GM23338 (cell line): Measurements from ENCODE around the gene CSN3. TPM values are rescaled to one million over a fixed set of nuclear protein-coding genes. Genes with fewer than 3 reads are reported as not detected.

Experiments used
- ATAC-seq: fragments of 200-7000 bp; cut with Tn5 transposase; 3 replicates; pipeline ENCODE4 v1.9.1; 2020
- DNase-seq: peaks from one replicate; pipeline ENCODE4 v3.0.0-alpha.2; 2015; ENCODE audit warnings: low spot score
- H2AFZ ChIP-seq: fragments of 200-600 bp; sonication (generic); 2 replicates; pipeline ENCODE4 v1.8.0; 2016; ENCODE audit warnings: antibody characterized with exemption, mild to moderate bottlenecking, moderate library complexity
- H3F3A ChIP-seq: fragments of 200-600 bp; sonication (generic); replicated peaks from 2 replicates; pipeline ENCODE4 v1.8.0; 2017; ENCODE audit warnings: antibody characterized with exemption, mixed run types, low read depth
- H3K27ac ChIP-seq: fragments of 200-600 bp; sonication (generic); 2 replicates; pipeline ENCODE4 v1.6.1; 2016; ENCODE audit warnings: low read depth
- H3K27me3 ChIP-seq: fragments of 200-600 bp; sonication (generic); 2 replicates; pipeline ENCODE4 v1.8.0; 2016; ENCODE audit warnings: mild to moderate bottlenecking, mixed run types, moderate library complexity; ENCODE audit not compliant: insufficient read depth
- H3K36me3 ChIP-seq: fragments of 200-600 bp; sonication (generic); 2 replicates; pipeline ENCODE4 v1.8.0; 2016; ENCODE audit warnings: mild to moderate bottlenecking; ENCODE audit not compliant: insufficient read depth
- H3K4me1 ChIP-seq: fragments of 200-600 bp; sonication (generic); 2 replicates; pipeline ENCODE4 v1.8.0; 2016; ENCODE audit warnings: mild to moderate bottlenecking, moderate library complexity; ENCODE audit not compliant: insufficient read depth
- H3K4me2 ChIP-seq: fragments of 200-600 bp; sonication (generic); 2 replicates; pipeline ENCODE4 v1.7.1; 2017; ENCODE audit warnings: mixed run types
- H3K4me3 ChIP-seq: fragments of 200-600 bp; sonication (generic); 2 replicates; pipeline ENCODE4 v1.6.1; 2016; ENCODE audit warnings: mixed run types
- H3K79me2 ChIP-seq: fragments of 200-600 bp; sonication (generic); replicated peaks from 2 replicates; pipeline ENCODE4 v1.8.0; 2017; ENCODE audit warnings: mild to moderate bottlenecking; ENCODE audit not compliant: insufficient read depth
- H3K9me2 ChIP-seq: fragments of 200-600 bp; sonication (generic); 2 replicates; pipeline ENCODE4 v1.8.0; 2017; ENCODE audit not compliant: insufficient read depth
- H4K20me1 ChIP-seq: fragments of 200-600 bp; sonication (generic); replicated peaks from 2 replicates; pipeline ENCODE4 v1.8.0; 2017; ENCODE audit warnings: mild to moderate bottlenecking; ENCODE audit not compliant: insufficient read depth
- H3K27ac Mint-ChIP-seq: 2 replicates; pipeline ENCODE4 v1.8.0; 2020; ENCODE audit warnings: inconsistent platforms, mild to moderate bottlenecking, moderate library complexity, mixed read lengths
- H3K27me3 Mint-ChIP-seq: 3 replicates; pipeline ENCODE4 v1.8.0; 2022; ENCODE audit warnings: low read depth, mild to moderate bottlenecking, moderate library complexity, mixed read lengths, inconsistent platforms; ENCODE audit not compliant: insufficient read depth, poor library complexity
- H3K36me3 Mint-ChIP-seq: 3 replicates; pipeline ENCODE4 v1.8.0; 2021; ENCODE audit warnings: low read depth, mild to moderate bottlenecking, inconsistent platforms, moderate library complexity, mixed read lengths
- H3K4me1 Mint-ChIP-seq: 3 replicates; pipeline ENCODE4 v1.8.0; 2020; ENCODE audit warnings: mild to moderate bottlenecking, inconsistent platforms, mixed read lengths
- H3K4me3 Mint-ChIP-seq: 3 replicates; pipeline ENCODE4 v1.8.0; 2021; ENCODE audit warnings: moderate library complexity, mild to moderate bottlenecking, inconsistent platforms, mixed read lengths
- H3K9me3 Mint-ChIP-seq: 3 replicates; pipeline ENCODE4 v1.8.0; 2020; ENCODE audit warnings: moderate library complexity, mild to moderate bottlenecking, inconsistent platforms, mixed read lengths
- CREB1 ChIP-seq: fragments of 250-450 bp; sonication (Bioruptor Pico); IDR thresholded peaks from 2 replicates; pipeline ENCODE4 v1.5.0; 2020; ENCODE audit warnings: low read depth, mild to moderate bottlenecking, moderate library complexity
- CTCF ChIP-seq, 2 experiments: fragments of 200-600 bp in 1 of 2; sonication (generic) in 1 of 2; conservative IDR thresholded peaks; 2 replicates each; pipeline versions ENCODE4 v1.5.1 to v1.6.1; 2016 to 2017; ENCODE audit warnings: antibody characterized with exemption in 2 of 2, low read depth in 2 of 2, mild to moderate bottlenecking in 2 of 2, moderate library complexity in 1 of 2
- ETS1 ChIP-seq: IDR thresholded peaks from 2 replicates; pipeline ENCODE4 v1.6.1; 2016; ENCODE audit warnings: antibody characterized with exemption
- EZH2 ChIP-seq: fragments of 200-600 bp; sonication (generic); IDR thresholded peaks from one replicate; pipeline ENCODE4 v1.8.0; 2017; ENCODE audit warnings: antibody characterized with exemption, mild to moderate bottlenecking, low read depth; ENCODE audit not compliant: unreplicated experiment
- EZH2phosphoT487 ChIP-seq: fragments of 200-600 bp; sonication (generic); IDR thresholded peaks from one replicate; pipeline ENCODE4 v1.8.1; 2018; ENCODE audit warnings: antibody characterized with exemption; ENCODE audit not compliant: unreplicated experiment
- JUNB ChIP-seq: IDR thresholded peaks from one replicate; pipeline ENCODE4 v1.6.1; 2016; ENCODE audit warnings: antibody characterized with exemption; ENCODE audit not compliant: unreplicated experiment
- NANOG ChIP-seq: IDR thresholded peaks from 2 replicates; pipeline ENCODE4 v1.6.1; 2016; ENCODE audit warnings: antibody characterized with exemption, borderline replicate concordance
- POLR2AphosphoS5 ChIP-seq: IDR thresholded peaks from 2 replicates; pipeline ENCODE4 v1.6.1; 2016; ENCODE audit warnings: antibody characterized with exemption, low read depth
- REST ChIP-seq: IDR thresholded peaks from one replicate; pipeline ENCODE4 v1.6.1; 2018; ENCODE audit warnings: antibody characterized with exemption; ENCODE audit not compliant: unreplicated experiment
- STAT1 ChIP-seq: IDR thresholded peaks from one replicate; pipeline ENCODE4 v1.6.1; 2016; ENCODE audit warnings: antibody characterized with exemption; ENCODE audit not compliant: unreplicated experiment
- ZNF114 ChIP-seq: fragments of 250-450 bp; sonication (Bioruptor Pico); IDR thresholded peaks from 2 replicates; pipeline ENCODE4 v1.5.0; 2020; ENCODE audit warnings: mild to moderate bottlenecking, moderate library complexity
- ZNF331 ChIP-seq: fragments of 250-450 bp; sonication (Bioruptor Pico); IDR thresholded peaks from 2 replicates; pipeline ENCODE4 v1.5.0; 2020; ENCODE audit warnings: low read depth, mild to moderate bottlenecking, moderate library complexity
- ZNF462 ChIP-seq: fragments of 250-450 bp; sonication (Bioruptor Pico); IDR thresholded peaks from 2 replicates; pipeline ENCODE4 v1.5.0; 2020; ENCODE audit warnings: mild to moderate bottlenecking, moderate library complexity
- polyA plus RNA-seq: library from polyadenylated mRNA; unstranded; fragments of >200 nt; fragmentation: Nextera tagmentation; extraction: Ambion mirVana; gene quantifications from 2 replicates; pipeline ENCODE4 v1.2.1, GENCODE V29; 2016
- total RNA-seq: library from RNA; depleted of rRNA; stranded (reverse); fragments of >200 nt; shearing (Covaris generic); gene quantifications from 2 replicates; pipeline ENCODE4 v1.2.3, GENCODE V29; 2014

CSN3 gene
- total and polyA plus RNA-seq, 2 experiments from 2014 or later: not detected

GRCh38 chr4:70197842-70198241, 44.6 kb upstream of the CSN3 start:
- Mint-ChIP-seq H3K9me3 (no peaks in the 10 kb centered on the region), H3K27ac (peak overlapping the region; percentile 89)

More at GRCh38 chr4:70197842-70198241, 44.6 kb upstream of the CSN3 start:
- H3K4me3 ChIP-seq: no peak overlapping the region
- H3K9me2 ChIP-seq: no peaks in the 10 kb centered on the region
- H3K36me3 ChIP-seq: no peaks in the 10 kb centered on the region
- H2AFZ ChIP-seq: peak overlapping the region; percentile 61
- Mint-ChIP-seq H3K27me3 (no peaks in the 10 kb centered on the region), H3K4me1 (peaks cover 10% of the 10 kb centered on the region; the same call in 2 of the 3 replicates), H3K4me3 (no peak overlapping the region), H3K36me3 (no peaks in the 10 kb centered on the region)
- no peak overlapping the region for H3K27ac ChIP-seq
- no peaks in the 10 kb centered on the region for H3K79me2 ChIP-seq
- H3K4me2 ChIP-seq: peak overlapping the region; percentile 48; the same call in 1 of the 2 replicates
- TF ChIP-seq CTCF (conservative IDR thresholded peaks at IDR 0.05; ENCODE audit: low read depth in 2 of 2) (no peak), CREB1 (no peak), EZH2phosphoT487 (no peak), JUNB (no peak), EZH2 (no peak), ZNF331 (CRISPR knock-in tag) (no peak), STAT1 (no peak), NANOG (no peak), ZNF114 (no peak), POLR2AphosphoS5 (no peak), ETS1 (no peak), ZNF462 (no peak), REST (no peak)
- no peaks in the 10 kb centered on the region for H3F3A ChIP-seq
- DNase-seq (peak; percentile 31), ATAC-seq (peak; percentile 82)
- no peaks in the 10 kb centered on the region for H4K20me1 ChIP-seq
- no peaks in the 10 kb centered on the region for H3K27me3 ChIP-seq
- no peaks in the 10 kb centered on the region for H3K4me1 ChIP-seq
